ENCODE data around the gene SLC8A1. TPM values are rescaled to one million over a fixed set of nuclear protein-coding genes. Genes with fewer than 3 reads are reported as not detected.

Gene SLC8A1
- total and polyA plus RNA-seq, 2 experiments from 2014 or later: 103 to 682 TPM

- Histone ChIP-seq H3K27me3 (no peaks in the 10 kb centered on the region), H3K4me3 (no peak overlapping the region), H3K36me3 (peaks cover 34% of the 10 kb centered on the region), H3K4me1 (ENCODE audit: low read depth) (peaks cover 18% of the 10 kb centered on the region), H3K27ac (peak overlapping the region; percentile 26), H3K9me3 (ENCODE audit: low read depth) (no peaks in the 10 kb centered on the region)
- no peak for DNase-seq (ENCODE audit: low read depth in 1 of 2, low spot score in 1 of 2)
- no peak for TF ChIP-seq CTCF (IDR thresholded peaks at IDR 0.05; ENCODE audit: low read depth, low read length)
Observed at GRCh38 chr2:40178971-40179370, 272.9 kb downstream of the SLC8A1 start.

- no peak for DNase-seq (ENCODE audit: low read depth in 1 of 2, low spot score in 1 of 2)
- H3K4me1 ChIP-seq (ENCODE audit: low read depth): peaks cover 18% of the 10 kb centered on the region
- no peak overlapping the region for H3K4me3 ChIP-seq
- H3K27ac ChIP-seq: peak overlapping the region; percentile 5
- no peaks in the 10 kb centered on the region for H3K9me3 ChIP-seq (ENCODE audit: low read depth)
- H3K36me3 ChIP-seq: peaks cover 41% of the 10 kb centered on the region
- TF ChIP-seq CTCF (IDR thresholded peaks at IDR 0.05; ENCODE audit: low read depth, low read length): no peak
- no peaks in the 10 kb centered on the region for H3K27me3 ChIP-seq
Observed at GRCh38 chr2:40178171-40178778, 273.6 kb downstream of the SLC8A1 start.

GRCh38 chr2:40177366-40177765 lies 274.5 kb downstream of the SLC8A1 start:
- Histone ChIP-seq H3K4me1 (ENCODE audit: low read depth) (peaks cover 17% of the 10 kb centered on the region), H3K36me3 (peaks cover 50% of the 10 kb centered on the region), H3K4me3 (no peak overlapping the region), H3K27ac (peak overlapping the region; percentile 5), H3K9me3 (ENCODE audit: low read depth) (no peaks in the 10 kb centered on the region), H3K27me3 (no peaks in the 10 kb centered on the region)
- DNase-seq (ENCODE audit: low read depth in 1 of 2, low spot score in 1 of 2): no peak
- TF ChIP-seq CTCF (IDR thresholded peaks at IDR 0.05; ENCODE audit: low read depth, low read length): no peak

GRCh38 chr2:40173276-40173675 lies 278.6 kb downstream of the SLC8A1 start:
- H3K4me3 ChIP-seq: no peak overlapping the region
- H3K27ac ChIP-seq: peak overlapping the region; percentile 42
- H3K27me3 ChIP-seq: no peaks in the 10 kb centered on the region
- peaks cover 14% of the 10 kb centered on the region for H3K4me1 ChIP-seq (ENCODE audit: low read depth)
- no peak for DNase-seq (ENCODE audit: low read depth in 1 of 2, low spot score in 1 of 2)
- no peaks in the 10 kb centered on the region for H3K9me3 ChIP-seq (ENCODE audit: low read depth)
- H3K36me3 ChIP-seq: peaks cover 83% of the 10 kb centered on the region
- TF ChIP-seq CTCF (IDR thresholded peaks at IDR 0.05; ENCODE audit: low read depth, low read length): no peak

- no peaks in the 10 kb centered on the region for H3K4me1 ChIP-seq (ENCODE audit: low read depth)
- DNase-seq (ENCODE audit: low read depth in 1 of 2, low spot score in 1 of 2): no peak
- H3K27me3 ChIP-seq: no peaks in the 10 kb centered on the region
- no peak overlapping the region for H3K4me3 ChIP-seq
- peaks cover 69% of the 10 kb centered on the region for H3K36me3 ChIP-seq
- peak overlapping the region; percentile 42 for H3K27ac ChIP-seq
- TF ChIP-seq CTCF (IDR thresholded peaks at IDR 0.05; ENCODE audit: low read depth, low read length): no peak
- H3K9me3 ChIP-seq (ENCODE audit: low read depth): no peaks in the 10 kb centered on the region
Observed at GRCh38 chr2:40169856-40170255, 282.0 kb downstream of the SLC8A1 start.
